ENCODE results near the gene GTPBP3. TPM values are rescaled to one million over a fixed set of nuclear protein-coding genes. Genes with fewer than 3 reads are reported as not detected.
A peak's percentile ranks its signal among the peaks of the same experiment; 100 is the strongest.

GTPBP3 gene
- total RNA-seq, 1 donor from 2014 or later = 14.3 TPM

DNA sequence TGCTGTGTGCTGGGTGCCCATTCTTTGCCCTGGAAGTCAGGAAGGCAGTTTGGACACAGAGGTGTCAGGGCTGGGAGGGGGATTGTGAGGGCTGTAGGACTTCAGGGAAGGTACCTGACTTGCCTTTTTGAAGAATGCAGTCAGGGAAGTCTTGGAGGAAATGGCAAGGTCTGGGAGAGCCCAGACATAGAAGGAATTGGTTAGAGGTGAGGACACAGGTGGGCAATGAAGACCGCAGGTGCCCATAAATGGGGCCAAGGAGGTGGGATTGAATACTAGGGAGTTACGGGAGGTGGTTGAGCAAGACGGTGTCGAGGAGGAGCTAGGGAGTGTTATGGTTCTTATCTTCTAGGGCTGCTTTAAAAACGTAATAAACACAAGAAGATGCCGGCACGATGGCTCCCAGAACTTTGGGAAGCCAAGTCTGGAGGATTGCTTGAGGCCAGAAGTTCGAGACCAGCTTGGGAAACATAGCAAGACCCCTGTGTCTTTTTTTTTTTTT is 29.4 kb upstream of the GTPBP3 start:
- DNase-seq (ENCODE audit: low spot score) (no peak), ATAC-seq (no peak)

DNA sequence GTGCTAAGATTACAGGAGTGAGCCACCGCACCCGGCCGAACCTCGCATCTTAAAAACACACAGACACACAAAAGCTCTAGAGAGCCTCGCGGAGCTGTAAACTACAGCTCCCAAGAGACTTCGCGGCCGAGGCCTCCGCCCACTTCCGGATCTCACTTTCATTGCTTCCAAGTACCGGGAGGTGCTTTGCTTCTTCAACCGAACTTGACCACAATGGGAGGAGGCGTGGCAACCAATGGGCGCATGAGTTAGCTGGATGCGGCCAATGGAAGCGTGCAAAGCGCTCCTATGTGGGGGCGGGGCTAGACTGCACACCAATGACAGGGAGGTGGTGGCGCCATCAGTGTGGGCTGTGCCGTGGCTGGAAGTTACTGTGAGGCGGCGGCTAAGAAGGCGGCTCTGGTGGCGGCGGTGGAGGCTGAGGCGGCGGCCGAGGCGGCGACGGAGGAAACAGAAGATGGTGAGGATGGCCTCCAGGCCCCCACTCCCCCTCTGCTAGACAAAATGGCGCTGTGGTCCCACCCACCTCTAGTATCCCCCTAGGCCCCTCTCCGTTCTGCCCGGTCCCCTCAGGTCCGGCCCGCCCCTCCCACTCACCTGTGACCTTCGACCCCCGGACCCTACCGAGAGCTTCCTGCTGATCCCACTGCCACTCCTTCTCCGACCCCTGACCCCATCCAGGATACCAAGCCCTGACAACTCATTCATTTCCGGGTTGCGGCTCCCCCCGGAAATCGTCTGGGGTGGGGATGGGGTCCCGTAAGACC is 28.0 kb upstream of the GTPBP3 start, which contains the start of gene DDA1:
DDA1 (plus strand) TSS at position 366 of the 767 bp plus-strand sequence; CDS start at position 458, 92 bp downstream.
- DNase-seq (ENCODE audit: low spot score) (peak; percentile 99), ATAC-seq (peak; percentile 76)

DNA sequence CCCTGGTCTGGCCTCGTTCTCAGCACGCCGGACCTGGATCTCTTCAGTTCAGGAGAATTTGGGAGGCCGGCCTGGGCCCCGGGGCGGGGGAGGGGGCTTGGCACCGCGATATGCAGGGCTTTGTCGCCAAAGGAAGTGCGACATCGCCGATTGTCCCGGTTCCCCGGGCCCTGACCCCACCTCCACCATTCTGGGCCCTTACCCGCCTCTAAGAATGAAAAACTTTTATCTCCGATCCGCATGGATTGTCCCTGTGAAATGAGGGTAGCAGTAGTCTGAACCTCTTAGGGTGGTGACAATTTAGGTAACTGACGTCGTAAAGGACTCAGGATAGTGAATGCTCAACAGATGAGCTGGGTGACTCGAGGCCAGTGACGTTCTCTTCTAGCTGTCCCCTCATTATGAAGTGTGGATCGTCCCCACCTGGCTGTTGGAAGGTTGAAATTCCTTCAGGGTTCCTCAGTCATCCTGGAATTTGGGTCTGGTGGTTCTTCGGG is 27.3 kb upstream of the GTPBP3 start:
- ATAC-seq (no peak), DNase-seq (ENCODE audit: low spot score) (no peak)

DNA sequence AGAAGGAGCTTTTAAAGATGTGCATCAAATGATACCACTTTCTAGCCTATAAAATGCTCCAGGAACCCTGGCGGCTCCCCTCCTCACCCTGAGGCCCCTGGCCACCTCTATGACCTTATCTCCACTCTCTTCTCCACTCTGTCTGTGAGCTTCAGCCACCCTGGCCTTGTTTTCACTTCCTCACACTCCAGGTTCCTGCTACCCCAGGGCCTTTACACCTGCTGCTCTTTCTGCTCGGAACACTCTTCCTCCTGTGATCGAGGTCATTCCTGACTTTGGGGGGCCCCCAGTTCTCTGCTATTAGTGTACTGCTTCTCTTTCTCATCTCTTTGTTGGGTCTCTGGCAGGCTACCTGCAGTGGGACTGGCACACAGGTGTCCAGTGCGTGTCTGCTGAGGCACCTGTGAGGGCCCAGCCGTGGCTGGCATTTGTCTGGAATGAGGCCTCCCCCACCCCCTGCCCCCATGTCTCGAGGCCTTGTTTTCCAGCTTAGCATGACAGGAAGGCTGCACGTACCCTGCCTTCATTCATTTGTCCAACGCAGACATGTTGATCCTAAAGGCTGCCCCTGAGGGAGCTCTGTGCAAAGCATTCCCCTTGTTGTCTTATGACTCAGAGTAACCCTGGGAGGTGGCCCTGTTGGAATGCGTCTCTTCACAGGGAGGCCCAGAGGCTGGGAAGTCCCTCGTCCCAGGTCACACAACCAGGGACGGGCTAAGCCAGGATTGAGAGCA is 25.7 kb upstream of the GTPBP3 start:
- no peak for ATAC-seq

DNA sequence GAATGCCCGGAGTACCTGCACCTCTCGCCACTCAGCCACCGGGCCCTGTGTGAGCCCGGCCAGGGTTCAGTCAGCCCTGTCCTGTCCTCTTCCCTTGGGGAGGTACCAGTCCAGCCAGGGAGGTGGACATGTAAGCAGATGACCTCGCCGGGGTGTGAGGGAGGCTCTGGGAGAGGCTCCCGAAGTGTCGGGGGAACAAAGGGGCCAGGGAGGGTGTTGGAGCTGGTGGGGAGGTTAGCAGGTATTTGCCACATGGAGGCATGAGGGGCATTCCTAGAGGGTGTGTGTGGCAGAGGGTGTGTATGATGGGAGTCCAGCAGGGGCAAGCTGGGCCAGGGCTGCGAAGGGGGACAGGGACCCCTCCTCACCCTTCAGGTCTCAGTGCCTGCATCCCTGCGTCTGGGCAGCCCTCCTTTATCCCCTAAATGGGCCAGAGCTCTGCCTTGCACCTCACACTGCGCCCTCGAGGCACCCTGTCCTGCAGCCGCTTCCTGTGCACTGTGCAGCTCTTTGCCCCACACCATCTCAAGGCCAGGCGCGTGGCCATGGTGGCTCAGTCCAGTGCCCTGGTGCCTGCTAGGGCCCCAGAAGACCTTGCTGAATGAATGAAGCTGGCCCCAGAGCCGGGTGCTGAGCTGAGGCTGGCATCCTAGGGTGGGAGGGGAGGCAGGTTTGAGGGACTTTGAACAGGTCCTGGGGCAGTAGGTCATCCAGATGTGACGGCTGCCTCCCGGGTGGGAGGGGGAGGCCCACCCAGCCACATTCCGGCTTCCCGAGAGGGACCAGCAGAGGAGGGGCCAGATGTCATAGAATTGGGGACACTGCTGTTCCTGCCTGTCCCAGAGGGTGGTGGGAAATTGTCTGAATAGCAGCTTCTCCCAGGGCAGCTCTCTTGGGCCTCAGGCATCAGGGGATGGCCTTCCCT is 24.9 kb upstream of the GTPBP3 start:
- ATAC-seq (no peak), DNase-seq (ENCODE audit: low spot score) (no peak)

More for the DNA sequence above, 25.7 kb upstream of the GTPBP3 start:
- DNase-seq (ENCODE audit: low spot score) = no peak

DNA sequence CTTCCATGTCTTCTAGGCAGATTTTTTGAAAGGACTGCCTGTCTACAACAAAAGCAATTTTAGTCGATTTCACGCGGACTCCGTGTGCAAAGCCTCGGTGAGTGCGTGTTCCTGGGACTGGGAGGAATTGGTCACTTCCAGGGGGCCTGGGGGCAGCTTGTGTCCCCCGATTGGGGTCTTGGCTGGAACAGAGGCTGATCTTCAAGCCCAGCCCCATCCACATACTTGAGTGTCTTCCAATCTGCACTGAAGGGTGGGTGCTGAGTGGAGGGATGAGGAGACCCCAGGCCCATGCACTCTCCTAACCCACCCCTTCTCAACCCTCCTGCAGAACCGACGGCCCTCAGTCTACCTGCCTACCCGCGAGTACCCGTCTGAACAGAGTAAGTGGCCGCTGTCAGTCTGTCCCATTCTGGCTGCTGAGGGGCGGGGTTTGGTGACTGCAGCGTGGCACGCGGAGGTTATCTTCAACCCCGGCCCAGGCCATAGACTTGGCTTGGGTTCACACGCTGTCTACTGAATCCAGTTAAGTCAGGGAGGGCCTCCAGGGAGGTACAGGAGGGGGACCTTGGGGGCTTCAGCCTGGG is 23.3 kb upstream of the GTPBP3 start:
- no peak for DNase-seq (ENCODE audit: low spot score)
- no peak for ATAC-seq

DNA sequence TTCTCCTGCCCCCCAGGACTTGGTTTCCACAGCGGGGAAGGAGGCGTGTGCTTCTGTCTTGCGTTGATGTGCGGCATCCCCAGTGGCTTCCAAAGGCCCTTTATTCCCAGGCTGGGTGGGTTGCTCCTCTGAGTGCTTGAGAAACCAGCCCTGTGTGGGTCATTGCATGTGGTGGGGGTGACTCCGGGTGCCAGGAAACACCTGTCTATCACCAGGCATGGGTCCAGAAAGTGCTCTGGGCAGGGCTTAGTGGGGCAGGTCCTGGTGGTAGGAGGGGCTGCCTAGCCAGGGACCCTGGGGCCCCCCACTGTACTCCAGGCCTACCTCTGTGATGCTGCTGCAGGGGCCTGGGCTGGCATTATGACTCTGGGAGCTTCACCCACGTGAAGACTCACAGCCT is 18.4 kb upstream of the GTPBP3 start:
- DNase-seq (ENCODE audit: low spot score) = no peak
- no peak for ATAC-seq

DNA sequence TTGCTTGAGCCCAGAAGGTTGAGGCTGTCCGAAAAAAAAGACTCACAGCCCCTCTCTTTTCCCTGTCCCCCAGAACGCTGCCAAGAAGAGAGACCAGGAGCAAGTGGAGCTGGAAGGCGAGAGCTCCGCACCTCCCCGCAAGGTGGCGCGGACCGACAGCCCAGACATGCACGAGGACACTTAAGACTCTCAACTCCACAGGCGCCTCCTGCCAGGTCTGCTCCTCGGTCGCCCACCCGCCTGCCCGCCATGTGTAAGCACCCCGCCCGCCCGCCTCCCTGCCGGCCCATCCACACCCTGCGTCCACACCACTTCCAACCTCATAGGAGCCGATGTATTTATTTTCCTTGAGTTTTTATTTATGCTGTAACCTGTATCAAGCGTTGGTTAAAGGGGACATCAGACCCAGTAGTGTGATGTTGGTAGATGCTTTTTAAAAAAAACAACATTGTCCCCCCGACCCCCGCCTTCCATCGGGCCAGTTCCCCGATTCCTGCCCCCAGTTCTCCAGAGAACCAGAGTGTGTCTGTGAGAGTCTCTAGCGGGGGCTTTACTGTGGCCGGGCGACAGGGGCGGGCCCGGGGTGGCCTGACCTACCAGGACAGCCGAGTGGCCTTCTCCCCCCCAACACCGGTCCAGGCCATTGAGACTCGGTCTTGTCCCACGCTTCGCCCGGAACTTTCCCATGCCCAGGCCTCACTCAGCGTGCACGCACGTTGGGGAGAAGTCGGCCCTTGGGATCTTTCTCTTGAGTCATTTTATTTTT is 17.7 kb upstream of the GTPBP3 start:
- DNase-seq (ENCODE audit: low spot score) (no peak), ATAC-seq (no peak)

DNA sequence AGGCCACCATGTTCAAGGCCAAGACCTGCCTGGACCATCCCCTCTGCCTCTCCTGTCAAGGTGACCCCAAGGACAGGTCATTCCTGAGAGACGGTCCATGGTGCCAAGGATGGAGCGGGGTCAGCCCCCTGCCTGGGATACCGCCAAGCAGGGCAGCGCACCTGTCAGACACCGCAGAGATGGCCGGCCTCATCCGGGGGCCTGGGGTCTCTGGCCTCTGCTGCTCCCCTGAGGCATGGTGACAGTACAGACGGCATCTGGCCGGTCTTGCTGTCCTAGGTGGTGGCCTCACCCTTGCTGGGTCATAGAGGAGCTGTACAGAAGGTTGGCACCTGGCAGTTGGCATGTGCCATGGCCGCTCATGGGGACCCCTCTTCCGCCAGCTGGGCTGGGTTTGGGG is 16.9 kb upstream of the GTPBP3 start:
- no peak for DNase-seq (ENCODE audit: low spot score)
- ATAC-seq = no peak

DNA sequence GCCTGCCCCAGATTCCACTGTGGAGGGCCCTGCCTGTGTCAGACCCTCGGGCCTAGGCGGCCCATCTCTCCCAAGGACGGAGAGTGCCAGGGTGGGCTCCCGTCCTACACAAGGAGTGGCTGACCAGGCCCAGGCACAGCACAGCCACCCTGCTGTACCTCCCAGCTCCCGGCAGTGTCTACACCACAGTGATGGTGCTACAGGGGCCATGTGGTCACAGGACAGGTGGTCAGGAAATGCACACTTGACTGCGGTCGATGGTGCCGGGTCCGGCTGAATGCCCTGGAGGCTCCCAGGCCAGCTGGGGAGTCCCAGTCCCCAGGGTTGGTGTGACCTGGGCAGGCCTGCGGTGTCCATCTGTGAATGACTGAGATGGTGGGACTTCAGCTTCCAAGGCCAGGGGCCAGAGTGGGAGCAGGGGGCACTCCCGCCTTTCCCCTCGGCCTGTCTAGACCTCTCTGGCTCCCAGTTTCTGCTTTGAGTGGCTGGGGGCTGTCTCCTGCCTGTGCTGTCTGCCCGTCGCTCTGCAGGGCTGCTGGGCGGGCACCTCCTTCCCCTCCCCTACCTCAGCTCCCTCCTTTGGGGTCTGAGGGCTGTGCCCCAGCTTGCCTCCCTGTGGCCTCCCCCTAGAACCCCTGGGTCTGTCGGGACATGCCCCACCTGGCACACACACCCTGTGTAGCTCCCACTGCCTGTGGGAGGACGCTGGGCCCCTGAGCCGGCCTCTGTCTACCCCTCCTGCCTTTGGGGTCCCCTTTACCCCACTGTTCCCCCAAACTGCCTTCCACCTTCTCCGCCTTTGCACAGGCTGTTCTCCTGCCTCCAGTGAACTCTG is 15.5 kb upstream of the GTPBP3 start:
- no peak for ATAC-seq
- no peak for DNase-seq (ENCODE audit: low spot score)

DNA sequence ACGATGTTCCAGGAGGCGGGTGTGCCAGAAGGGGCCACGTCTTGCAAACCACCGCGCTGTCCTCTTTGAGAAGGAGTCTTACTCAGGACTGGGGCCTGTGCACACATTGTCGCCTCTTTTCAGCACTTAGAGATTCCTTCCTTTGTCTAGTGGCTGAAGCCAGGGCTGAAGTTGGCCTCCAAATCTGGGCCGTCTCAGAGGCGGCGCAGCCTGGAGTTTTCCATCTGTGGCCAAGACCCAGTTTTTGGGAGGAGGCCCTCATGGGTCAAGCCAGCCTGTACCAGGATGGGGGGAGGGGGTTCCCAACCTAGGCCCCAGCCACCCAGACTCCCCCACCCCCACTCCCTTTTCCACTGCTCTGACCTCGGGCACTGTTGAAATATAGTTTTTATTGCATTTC is 14.5 kb upstream of the GTPBP3 start:
- DNase-seq (ENCODE audit: low spot score) (no peak), ATAC-seq (no peak)

DNA sequence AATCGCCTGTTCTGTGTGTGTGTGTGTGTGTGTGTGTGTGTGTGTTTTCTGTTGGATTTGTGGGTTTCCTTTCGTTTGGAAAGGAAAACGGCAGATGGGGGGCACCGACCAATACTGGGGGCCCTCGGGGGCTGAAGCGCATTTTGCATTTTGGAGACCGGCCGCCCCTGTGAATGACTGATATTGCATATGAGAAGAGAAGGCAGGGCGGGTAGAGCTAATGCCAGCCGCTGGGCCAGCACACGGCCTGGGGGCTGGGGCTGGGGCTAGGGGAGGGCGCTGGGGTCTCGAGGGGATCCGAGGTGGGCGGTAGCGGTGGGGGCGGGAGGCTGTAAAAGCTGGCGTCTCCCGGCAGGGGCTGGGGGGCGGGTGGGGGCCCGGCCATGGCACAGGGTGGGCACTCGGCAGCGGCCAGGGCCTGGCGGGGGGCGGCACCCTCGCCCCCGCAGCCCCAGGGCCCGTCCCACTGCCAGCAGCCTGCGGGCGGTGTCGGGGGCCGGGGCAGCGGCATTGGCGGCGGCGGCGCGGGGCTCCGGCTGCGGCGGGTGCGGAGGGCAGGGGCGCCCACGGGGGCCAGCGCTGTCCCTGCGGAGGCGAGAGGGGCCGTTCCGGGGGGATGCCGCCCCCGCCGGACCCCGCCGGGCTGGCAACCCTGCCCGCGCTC is 13.9 kb upstream of the GTPBP3 start:
- ATAC-seq (no peak), DNase-seq (ENCODE audit: low spot score) (no peak)

DNA sequence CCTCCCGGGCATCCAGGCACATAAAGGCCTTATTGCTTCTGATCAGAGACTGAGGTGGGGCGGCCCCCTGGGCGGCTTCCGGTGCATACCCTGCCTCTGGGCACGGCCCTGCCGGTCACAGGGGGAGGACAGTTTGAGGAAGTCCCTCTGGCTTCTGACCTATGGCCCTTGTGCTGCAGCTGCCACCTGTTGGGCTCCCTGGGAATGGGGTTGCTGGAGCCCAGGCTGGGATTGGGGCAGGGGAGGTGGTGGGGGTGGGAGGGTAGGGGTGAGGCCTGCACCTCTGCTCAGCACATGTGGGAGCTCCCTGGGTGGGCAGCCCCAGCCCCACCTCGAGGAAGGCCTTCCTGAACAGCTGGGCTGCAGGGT is 13.4 kb upstream of the GTPBP3 start:
- no peak for DNase-seq (ENCODE audit: low spot score)
- no peak for ATAC-seq

DNA sequence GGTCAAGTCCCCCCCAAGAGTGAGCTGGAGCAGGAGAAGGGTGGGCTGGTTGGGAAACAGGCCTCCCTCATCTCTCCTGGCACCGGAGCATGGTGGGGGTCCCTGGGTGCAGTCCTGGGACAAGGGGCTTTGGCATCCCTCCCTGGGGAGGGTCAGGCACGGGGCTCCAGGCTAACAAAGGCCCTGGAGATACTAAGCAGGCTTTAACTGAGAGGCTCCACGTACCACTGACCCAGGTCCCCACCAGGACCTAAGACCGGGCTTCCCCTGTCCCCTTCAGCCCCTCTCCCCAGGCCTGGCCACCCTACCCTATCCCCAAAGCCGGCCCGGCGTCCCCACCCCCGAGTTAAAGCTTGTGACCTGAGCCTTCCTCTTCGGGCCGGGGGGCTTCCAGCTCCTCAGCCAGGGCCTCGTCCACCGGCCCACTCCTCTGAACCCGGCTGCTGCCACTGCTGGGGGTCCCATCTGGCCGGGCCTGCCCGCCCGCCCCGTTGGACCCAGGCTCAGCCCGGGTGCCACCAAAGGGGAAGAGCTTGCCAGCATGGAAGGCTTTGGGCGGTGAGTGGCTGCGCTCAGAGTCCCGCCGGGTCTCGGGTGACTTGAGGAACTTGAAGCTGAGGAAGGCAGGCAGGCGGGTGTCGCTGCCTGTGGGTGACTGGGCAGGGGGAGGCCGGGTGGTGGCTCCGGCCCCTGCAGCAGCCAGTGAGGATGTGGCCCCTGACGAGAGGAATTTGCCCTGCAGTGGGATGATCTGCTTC is 12.8 kb upstream of the GTPBP3 start:
- ATAC-seq = no peak
- DNase-seq (ENCODE audit: low spot score) = no peak

DNA sequence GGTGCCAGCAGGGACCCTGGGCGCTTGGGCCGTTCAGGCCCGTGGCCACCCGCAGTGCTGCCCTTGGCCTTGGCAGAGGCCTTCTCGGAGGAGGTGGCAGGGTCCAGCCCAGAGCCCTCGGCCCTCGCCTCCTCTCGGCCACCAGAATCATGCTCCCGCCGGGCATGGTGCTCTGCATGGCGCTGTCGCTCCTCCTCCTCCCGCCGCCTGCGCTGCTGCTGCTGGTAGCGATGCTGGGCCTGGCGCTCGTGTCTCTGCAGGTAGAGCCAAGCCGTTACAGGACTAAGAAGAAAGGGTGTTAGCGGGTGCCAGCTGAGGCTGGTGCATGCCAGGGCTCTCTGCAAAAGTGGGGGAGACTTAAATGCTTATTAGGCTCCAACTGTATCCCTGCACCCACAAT is 12.2 kb upstream of the GTPBP3 start:
- DNase-seq (ENCODE audit: low spot score) = no peak

DNA sequence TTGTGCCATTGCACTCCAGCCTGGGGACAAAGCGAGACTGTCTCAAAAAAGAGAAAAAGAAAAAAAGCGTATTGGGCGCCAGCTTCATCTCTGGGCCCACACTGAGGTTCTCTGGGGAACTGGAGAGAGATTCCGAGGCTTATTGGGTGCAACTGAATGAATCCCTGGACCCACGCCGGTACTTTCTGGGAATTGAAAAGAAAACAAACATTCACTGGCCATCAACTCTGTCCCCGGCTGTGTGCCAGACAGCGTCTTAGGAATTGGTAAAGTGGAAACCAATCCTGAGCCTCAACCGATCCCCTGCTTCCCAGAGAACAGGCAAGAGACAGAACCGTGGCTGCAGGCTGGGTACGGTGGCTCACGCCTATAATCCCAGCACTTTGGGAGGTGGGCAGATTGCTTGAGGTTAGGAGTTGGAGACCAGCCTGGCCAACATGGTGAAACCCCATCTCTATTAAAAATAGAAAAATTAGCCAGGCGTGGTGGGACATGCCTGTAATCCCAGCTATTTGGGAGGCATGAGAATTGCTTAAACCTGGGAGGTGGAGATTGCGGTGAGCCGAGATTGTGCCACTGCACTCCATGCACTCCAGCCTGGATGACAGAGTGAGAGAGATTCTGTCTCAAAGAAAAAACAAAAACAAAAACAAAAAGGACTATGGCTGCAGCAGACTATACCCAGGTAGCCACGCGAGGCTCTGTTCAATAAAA is 11.3 kb upstream of the GTPBP3 start:
- ATAC-seq = peak; percentile 66

More for the DNA sequence above, 12.2 kb upstream of the GTPBP3 start:
- no peak for ATAC-seq

DNA sequence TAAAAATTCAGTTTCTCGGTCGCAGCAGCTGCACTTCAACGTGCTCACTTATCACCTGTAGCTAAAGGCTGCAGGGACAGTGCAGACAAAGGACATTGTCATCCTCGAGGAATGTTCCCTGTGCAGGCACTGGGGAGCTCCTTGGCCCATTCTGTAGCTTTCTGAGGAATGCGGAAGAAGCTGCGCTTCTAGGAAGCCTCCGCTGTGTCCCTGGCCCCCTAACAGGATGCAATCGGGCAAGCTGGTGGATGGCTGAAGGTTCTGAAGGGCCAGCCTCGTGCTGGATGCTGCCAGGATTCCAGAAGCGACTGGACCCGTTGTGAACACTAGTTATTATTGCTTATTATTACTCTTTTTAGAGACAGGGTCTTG is 10.8 kb upstream of the GTPBP3 start:
- ATAC-seq = no peak
- no peak for DNase-seq (ENCODE audit: low spot score)

More for the DNA sequence above, 11.3 kb upstream of the GTPBP3 start:
- peak; percentile 76 for DNase-seq (ENCODE audit: low spot score)

Data from left lobe of liver (tissue), 2 donors.